OCI-LY1 (cell line): ENCODE measurements around the gene JAKMIP3.

ENCODE experiments used
- H2AFZ ChIP-seq: fragments of 200-600 bp; sonication (generic), shearing (Covaris generic); 2 replicates; pipeline ENCODE4 v1.6.0; 2014; ENCODE audit warnings: antibody characterized with exemption, mild to moderate bottlenecking, low read length
- H3F3A ChIP-seq: fragments of 200-600 bp; sonication (generic), shearing (Covaris generic); 2 replicates; pipeline ENCODE4 v1.6.0; 2014; ENCODE audit warnings: mild to moderate bottlenecking, antibody characterized with exemption, low read length, moderate library complexity; ENCODE audit not compliant: insufficient read depth
- H3K27ac ChIP-seq: fragments of 200-600 bp; sonication (generic); 2 replicates; pipeline ENCODE4 v1.5.1; 2014; ENCODE audit warnings: low read length, mixed run types, mild to moderate bottlenecking, low read depth; ENCODE audit not compliant: poor library complexity, severe bottlenecking
- H3K27me3 ChIP-seq: fragments of 200-600 bp; sonication (generic); 2 replicates; pipeline ENCODE4 v1.6.0; 2014; ENCODE audit warnings: antibody characterized with exemption, mild to moderate bottlenecking, low read length, moderate library complexity; ENCODE audit not compliant: insufficient read depth
- H3K36me3 ChIP-seq: fragments of 200-600 bp; sonication (generic); 2 replicates; pipeline ENCODE4 v1.6.1; 2014; ENCODE audit warnings: mild to moderate bottlenecking, antibody characterized with exemption, low read length, moderate library complexity, mixed read lengths; ENCODE audit not compliant: insufficient read depth
- H3K4me1 ChIP-seq: fragments of 200-600 bp; sonication (generic); 2 replicates; pipeline ENCODE4 v1.5.1; 2014; ENCODE audit warnings: mild to moderate bottlenecking, low read length, moderate library complexity; ENCODE audit not compliant: insufficient read depth, severe bottlenecking
- H3K4me2 ChIP-seq: fragments of 200-600 bp; sonication (generic), shearing (Covaris generic); 2 replicates; pipeline ENCODE4 v1.6.1; 2014; ENCODE audit warnings: low read length
- H3K4me3 ChIP-seq: fragments of 200-600 bp; sonication (generic); 2 replicates; pipeline ENCODE4 v1.5.1; 2014; ENCODE audit warnings: low read length, low read depth, mild to moderate bottlenecking, mixed read lengths; ENCODE audit not compliant: poor library complexity, severe bottlenecking
- H3K79me2 ChIP-seq: fragments of 200-600 bp; shearing (Covaris generic); 2 replicates; pipeline ENCODE4 v1.6.1; 2016; ENCODE audit warnings: mixed run types, low read length, mixed read lengths; ENCODE audit not compliant: insufficient read depth
- H3K9ac ChIP-seq: fragments of 200-600 bp; sonication (generic), shearing (Covaris generic); 2 replicates; pipeline ENCODE4 v1.6.1; 2014; ENCODE audit warnings: mild to moderate bottlenecking, low read length, mixed read lengths
- H3K9me2 ChIP-seq: fragments of 200-600 bp; sonication (generic), shearing (Covaris generic); 2 replicates; pipeline ENCODE4 v1.6.1; 2014; ENCODE audit warnings: low read depth, mild to moderate bottlenecking, low read length, mixed read lengths
- H3K9me3 ChIP-seq: fragments of 200-600 bp; shearing (Covaris generic); 2 replicates; pipeline ENCODE4 v1.6.1; 2014; ENCODE audit warnings: low read length, mixed read lengths
- H4K20me1 ChIP-seq: fragments of 200-600 bp; sonication (generic), shearing (Covaris generic); 2 replicates; pipeline ENCODE4 v1.6.0; 2016; ENCODE audit warnings: mild to moderate bottlenecking, low read length; ENCODE audit not compliant: insufficient read depth
- EZH2 ChIP-seq: fragments of 200-600 bp; sonication (generic), shearing (Covaris generic); IDR thresholded peaks from 2 replicates; pipeline ENCODE4 v1.8.0; 2017; ENCODE audit warnings: borderline replicate concordance, mixed run types, mild to moderate bottlenecking, antibody characterized with exemption, low read length, moderate library complexity, mixed read lengths
- TF ChIP-seq, protein P1 (sequence below): fragments of 200-600 bp; sonication (generic), shearing (Covaris generic); IDR thresholded peaks from 2 replicates; pipeline ENCODE4 v1.5.1; 2017; ENCODE audit warnings: mild to moderate bottlenecking, antibody characterized with exemption, low read length, moderate library complexity, mixed read lengths

The JAKMIP3 gene

DNA sequence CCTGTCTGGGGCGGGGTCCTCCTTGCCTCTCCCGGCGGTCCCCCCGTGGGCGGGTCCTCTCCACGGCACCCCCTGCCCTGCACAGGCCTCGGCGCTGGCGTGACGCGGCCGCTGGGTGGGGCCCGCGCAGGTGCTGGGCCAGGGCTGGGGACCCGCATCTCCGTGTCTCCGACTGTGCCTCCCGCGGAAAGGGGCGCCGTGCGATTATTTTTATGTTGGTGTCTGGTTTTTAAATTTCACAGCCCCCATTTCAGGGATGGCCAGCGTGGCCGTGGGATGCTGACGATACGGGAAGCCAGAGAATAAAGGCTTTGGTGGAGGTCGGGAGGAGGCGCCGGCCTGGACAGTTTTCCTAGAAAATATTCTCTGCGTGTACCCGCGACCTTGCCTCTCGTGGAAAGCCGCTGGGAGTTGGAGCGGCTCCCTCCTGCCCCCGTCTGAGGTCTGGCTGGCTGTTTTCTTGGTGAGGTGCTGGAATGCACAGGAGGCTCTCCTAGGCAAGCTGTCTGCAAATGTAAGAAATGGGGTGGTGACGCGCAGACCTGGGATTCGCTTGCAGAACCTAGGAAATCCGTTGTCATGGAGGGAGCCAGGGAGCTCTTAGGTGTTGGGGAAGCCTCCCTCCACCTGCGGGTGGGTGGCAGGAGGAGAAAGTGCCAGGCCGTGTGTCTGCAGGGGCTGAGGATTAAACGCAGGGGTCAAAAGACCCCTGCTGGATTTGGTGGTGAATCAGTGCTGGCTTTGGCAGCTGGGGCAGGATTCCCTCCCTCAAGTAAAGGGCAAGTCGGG is 28.7 kb upstream of the JAKMIP3 start:
- Histone ChIP-seq H3K79me2 (no peaks in the 10 kb centered on the region), H3K27me3 (no peaks in the 10 kb centered on the region), H4K20me1 (no peaks in the 10 kb centered on the region), H3K36me3 (no peaks in the 10 kb centered on the region), H3K9ac (no peak overlapping the region), H3F3A (no peaks in the 10 kb centered on the region), H3K4me3 (no peak overlapping the region), H3K9me2 (no peaks in the 10 kb centered on the region), H3K27ac (no peak overlapping the region), H2AFZ (no peak overlapping the region), H3K9me3 (no peaks in the 10 kb centered on the region), H3K4me1 (no peaks in the 10 kb centered on the region), H3K4me2 (no peak overlapping the region)
- no peak for TF ChIP-seq EZH2
- TF ChIP-seq, protein P1, sequence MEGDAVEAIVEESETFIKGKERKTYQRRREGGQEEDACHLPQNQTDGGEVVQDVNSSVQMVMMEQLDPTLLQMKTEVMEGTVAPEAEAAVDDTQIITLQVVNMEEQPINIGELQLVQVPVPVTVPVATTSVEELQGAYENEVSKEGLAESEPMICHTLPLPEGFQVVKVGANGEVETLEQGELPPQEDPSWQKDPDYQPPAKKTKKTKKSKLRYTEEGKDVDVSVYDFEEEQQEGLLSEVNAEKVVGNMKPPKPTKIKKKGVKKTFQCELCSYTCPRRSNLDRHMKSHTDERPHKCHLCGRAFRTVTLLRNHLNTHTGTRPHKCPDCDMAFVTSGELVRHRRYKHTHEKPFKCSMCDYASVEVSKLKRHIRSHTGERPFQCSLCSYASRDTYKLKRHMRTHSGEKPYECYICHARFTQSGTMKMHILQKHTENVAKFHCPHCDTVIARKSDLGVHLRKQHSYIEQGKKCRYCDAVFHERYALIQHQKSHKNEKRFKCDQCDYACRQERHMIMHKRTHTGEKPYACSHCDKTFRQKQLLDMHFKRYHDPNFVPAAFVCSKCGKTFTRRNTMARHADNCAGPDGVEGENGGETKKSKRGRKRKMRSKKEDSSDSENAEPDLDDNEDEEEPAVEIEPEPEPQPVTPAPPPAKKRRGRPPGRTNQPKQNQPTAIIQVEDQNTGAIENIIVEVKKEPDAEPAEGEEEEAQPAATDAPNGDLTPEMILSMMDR: no peak

DNA sequence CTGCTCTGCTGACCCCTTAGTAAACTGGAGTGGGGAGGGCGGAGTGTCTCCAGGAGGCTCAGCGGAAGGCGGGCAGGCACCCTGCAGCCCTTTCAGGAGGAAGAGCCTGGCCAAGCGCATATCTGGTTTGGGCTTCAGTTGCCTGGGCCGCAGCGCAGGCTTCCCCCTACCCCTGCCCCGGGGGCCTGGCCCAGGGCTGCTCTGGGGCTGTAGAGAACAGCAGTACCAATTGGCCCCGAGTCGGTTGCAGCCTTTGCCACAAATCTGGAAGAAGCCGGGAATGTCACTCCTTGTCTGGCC is 28.1 kb upstream of the JAKMIP3 start:
- H3K9ac ChIP-seq: no peak overlapping the region
- no peaks in the 10 kb centered on the region for H3F3A ChIP-seq
- no peaks in the 10 kb centered on the region for H3K9me3 ChIP-seq
- H3K27ac ChIP-seq: no peak overlapping the region
- no peaks in the 10 kb centered on the region for H3K4me1 ChIP-seq
- H3K27me3 ChIP-seq: no peaks in the 10 kb centered on the region
- H3K79me2 ChIP-seq: no peaks in the 10 kb centered on the region
- H4K20me1 ChIP-seq: no peaks in the 10 kb centered on the region
- TF ChIP-seq, protein P1: no peak
- H3K9me2 ChIP-seq: no peaks in the 10 kb centered on the region
- H2AFZ ChIP-seq: no peak overlapping the region
- H3K4me2 ChIP-seq: no peak overlapping the region
- no peaks in the 10 kb centered on the region for H3K36me3 ChIP-seq
- H3K4me3 ChIP-seq: no peak overlapping the region

DNA sequence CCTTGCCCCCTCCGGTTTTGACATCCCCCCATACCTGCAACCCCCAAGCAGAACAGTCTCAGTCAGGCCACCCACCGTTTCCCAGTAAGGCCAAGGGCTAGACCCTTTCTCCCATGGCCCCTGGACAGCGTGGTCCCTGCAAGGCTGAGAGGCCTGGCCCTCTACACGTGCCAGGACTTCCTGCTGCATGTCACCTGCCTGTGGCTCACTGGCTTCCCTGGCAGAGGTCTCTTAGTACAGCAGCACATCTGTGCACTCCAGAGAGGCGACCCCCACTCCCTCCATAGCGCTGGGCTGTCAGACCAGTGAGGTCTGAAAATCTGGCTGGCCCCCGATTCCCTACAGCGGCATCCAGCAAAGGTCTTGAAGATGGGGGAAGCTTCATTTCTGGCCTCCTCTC is 26.4 kb upstream of the JAKMIP3 start:
- H3K36me3 ChIP-seq: no peaks in the 10 kb centered on the region
- TF ChIP-seq EZH2: no peak
- TF ChIP-seq, protein P1: no peak
- H3K79me2 ChIP-seq: no peaks in the 10 kb centered on the region
- H4K20me1 ChIP-seq: no peaks in the 10 kb centered on the region
- no peaks in the 10 kb centered on the region for H3K9me2 ChIP-seq
- H3K27ac ChIP-seq: no peak overlapping the region
- no peaks in the 10 kb centered on the region for H3K9me3 ChIP-seq
- H3K4me3 ChIP-seq: no peak overlapping the region
- no peak overlapping the region for H3K9ac ChIP-seq
- no peak overlapping the region for H2AFZ ChIP-seq
- H3K4me1 ChIP-seq: no peaks in the 10 kb centered on the region
- H3F3A ChIP-seq: no peaks in the 10 kb centered on the region
- H3K27me3 ChIP-seq: no peaks in the 10 kb centered on the region
- no peak overlapping the region for H3K4me2 ChIP-seq
